ENCODE results near the gene UST. TPM values are rescaled to one million over a fixed set of nuclear protein-coding genes. Genes with fewer than 3 reads are reported as not detected.

UST gene
- total RNA-seq, 1 experiment from 2014 or later = 32.1 TPM

DNA sequence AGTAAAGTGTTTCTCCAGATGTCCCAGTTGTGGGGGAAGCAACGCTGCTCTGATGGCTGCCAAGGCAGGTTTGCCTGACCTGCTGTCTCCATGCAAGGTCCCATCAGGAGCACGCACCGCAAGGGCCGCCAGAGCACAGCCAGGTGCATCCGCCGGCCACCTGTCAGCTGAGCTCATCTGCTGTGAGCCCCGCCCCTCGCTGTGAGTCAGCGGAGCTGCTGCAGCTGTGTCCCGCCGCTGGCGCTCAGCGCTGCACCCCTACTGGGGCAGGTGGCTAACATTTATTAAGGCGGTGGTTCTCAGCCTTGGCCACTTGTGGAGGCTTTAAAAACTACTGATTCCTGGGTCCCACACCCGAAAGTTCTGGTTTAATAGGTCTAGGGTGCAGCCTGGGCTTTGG, 225.7 kb downstream of the UST start (continued):
- TF ChIP-seq KAT7 (CRISPR knock-in tag; IDR thresholded peaks at IDR 0.05; ENCODE audit: borderline replicate concordance) = 0 out of 2 replicates have a peak, but pooled peaks have one; percentile 37
- no peak for TF ChIP-seq ZNF416 (CRISPR knock-in tag; IDR thresholded peaks at IDR 0.05)
- TF ChIP-seq CREM (CRISPR knock-in tag; IDR thresholded peaks at IDR 0.05) = no peak
- no peak for TF ChIP-seq CREB1 (CRISPR knock-in tag; IDR thresholded peaks at IDR 0.05)
- TF ChIP-seq RELA (CRISPR knock-in tag; IDR thresholded peaks at IDR 0.05; ENCODE audit: borderline replicate concordance) = no peak
- TF ChIP-seq PRRX2 (CRISPR knock-in tag; IDR thresholded peaks at IDR 0.05) = no peak
- TF ChIP-seq CBFB (CRISPR knock-in tag; IDR thresholded peaks at IDR 0.05; ENCODE audit: low read depth) = peak; percentile 88; the same call in 1 of the 2 replicates
- TF ChIP-seq, protein P1, sequence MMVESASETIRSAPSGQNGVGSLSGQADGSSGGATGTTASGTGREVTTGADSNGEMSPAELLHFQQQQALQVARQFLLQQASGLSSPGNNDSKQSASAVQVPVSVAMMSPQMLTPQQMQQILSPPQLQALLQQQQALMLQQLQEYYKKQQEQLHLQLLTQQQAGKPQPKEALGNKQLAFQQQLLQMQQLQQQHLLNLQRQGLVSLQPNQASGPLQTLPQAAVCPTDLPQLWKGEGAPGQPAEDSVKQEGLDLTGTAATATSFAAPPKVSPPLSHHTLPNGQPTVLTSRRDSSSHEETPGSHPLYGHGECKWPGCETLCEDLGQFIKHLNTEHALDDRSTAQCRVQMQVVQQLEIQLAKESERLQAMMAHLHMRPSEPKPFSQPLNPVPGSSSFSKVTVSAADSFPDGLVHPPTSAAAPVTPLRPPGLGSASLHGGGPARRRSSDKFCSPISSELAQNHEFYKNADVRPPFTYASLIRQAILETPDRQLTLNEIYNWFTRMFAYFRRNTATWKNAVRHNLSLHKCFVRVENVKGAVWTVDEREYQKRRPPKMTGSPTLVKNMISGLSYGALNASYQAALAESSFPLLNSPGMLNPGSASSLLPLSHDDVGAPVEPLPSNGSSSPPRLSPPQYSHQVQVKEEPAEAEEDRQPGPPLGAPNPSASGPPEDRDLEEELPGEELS (CRISPR knock-in tag; IDR thresholded peaks at IDR 0.05) = peak; percentile 87
- TF ChIP-seq MXD4 (CRISPR knock-in tag; IDR thresholded peaks at IDR 0.05; ENCODE audit: borderline replicate concordance) = no peak
- TF ChIP-seq, protein P2, sequence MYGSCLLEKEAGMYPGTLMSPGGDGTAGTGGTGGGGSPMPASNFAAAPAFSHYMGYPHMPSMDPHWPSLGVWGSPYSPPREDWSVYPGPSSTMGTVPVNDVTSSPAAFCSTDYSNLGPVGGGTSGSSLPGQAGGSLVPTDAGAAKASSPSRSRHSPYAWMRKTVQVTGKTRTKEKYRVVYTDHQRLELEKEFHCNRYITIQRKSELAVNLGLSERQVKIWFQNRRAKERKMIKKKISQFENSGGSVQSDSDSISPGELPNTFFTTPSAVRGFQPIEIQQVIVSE (CRISPR knock-in tag; IDR thresholded peaks at IDR 0.05; ENCODE audit: borderline replicate concordance) = no peak
- peak; percentile 80 for TF ChIP-seq SP1 (CRISPR knock-in tag; conservative IDR thresholded peaks at IDR 0.05)
- TF ChIP-seq, protein P3, sequence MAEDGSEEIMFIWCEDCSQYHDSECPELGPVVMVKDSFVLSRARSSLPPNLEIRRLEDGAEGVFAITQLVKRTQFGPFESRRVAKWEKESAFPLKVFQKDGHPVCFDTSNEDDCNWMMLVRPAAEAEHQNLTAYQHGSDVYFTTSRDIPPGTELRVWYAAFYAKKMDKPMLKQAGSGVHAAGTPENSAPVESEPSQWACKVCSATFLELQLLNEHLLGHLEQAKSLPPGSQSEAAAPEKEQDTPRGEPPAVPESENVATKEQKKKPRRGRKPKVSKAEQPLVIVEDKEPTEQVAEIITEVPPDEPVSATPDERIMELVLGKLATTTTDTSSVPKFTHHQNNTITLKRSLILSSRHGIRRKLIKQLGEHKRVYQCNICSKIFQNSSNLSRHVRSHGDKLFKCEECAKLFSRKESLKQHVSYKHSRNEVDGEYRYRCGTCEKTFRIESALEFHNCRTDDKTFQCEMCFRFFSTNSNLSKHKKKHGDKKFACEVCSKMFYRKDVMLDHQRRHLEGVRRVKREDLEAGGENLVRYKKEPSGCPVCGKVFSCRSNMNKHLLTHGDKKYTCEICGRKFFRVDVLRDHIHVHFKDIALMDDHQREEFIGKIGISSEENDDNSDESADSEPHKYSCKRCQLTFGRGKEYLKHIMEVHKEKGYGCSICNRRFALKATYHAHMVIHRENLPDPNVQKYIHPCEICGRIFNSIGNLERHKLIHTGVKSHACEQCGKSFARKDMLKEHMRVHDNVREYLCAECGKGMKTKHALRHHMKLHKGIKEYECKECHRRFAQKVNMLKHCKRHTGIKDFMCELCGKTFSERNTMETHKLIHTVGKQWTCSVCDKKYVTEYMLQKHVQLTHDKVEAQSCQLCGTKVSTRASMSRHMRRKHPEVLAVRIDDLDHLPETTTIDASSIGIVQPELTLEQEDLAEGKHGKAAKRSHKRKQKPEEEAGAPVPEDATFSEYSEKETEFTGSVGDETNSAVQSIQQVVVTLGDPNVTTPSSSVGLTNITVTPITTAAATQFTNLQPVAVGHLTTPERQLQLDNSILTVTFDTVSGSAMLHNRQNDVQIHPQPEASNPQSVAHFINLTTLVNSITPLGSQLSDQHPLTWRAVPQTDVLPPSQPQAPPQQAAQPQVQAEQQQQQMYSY (CRISPR knock-in tag; IDR thresholded peaks at IDR 0.05) = no peak
- TF ChIP-seq TEAD1 (CRISPR knock-in tag; IDR thresholded peaks at IDR 0.05) = peak; percentile 50; the same call in 1 of the 2 replicates
- TF ChIP-seq, protein P4, sequence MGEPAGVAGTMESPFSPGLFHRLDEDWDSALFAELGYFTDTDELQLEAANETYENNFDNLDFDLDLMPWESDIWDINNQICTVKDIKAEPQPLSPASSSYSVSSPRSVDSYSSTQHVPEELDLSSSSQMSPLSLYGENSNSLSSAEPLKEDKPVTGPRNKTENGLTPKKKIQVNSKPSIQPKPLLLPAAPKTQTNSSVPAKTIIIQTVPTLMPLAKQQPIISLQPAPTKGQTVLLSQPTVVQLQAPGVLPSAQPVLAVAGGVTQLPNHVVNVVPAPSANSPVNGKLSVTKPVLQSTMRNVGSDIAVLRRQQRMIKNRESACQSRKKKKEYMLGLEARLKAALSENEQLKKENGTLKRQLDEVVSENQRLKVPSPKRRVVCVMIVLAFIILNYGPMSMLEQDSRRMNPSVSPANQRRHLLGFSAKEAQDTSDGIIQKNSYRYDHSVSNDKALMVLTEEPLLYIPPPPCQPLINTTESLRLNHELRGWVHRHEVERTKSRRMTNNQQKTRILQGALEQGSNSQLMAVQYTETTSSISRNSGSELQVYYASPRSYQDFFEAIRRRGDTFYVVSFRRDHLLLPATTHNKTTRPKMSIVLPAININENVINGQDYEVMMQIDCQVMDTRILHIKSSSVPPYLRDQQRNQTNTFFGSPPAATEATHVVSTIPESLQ (CRISPR knock-in tag; IDR thresholded peaks at IDR 0.05) = no peak
- TF ChIP-seq, protein P5, sequence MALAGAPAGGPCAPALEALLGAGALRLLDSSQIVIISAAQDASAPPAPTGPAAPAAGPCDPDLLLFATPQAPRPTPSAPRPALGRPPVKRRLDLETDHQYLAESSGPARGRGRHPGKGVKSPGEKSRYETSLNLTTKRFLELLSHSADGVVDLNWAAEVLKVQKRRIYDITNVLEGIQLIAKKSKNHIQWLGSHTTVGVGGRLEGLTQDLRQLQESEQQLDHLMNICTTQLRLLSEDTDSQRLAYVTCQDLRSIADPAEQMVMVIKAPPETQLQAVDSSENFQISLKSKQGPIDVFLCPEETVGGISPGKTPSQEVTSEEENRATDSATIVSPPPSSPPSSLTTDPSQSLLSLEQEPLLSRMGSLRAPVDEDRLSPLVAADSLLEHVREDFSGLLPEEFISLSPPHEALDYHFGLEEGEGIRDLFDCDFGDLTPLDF (CRISPR knock-in tag; IDR thresholded peaks at IDR 0.05) = no peak
- TF ChIP-seq ZNF263 (CRISPR knock-in tag; IDR thresholded peaks at IDR 0.05; ENCODE audit: low read depth) = no peak
- TF ChIP-seq, protein P6, sequence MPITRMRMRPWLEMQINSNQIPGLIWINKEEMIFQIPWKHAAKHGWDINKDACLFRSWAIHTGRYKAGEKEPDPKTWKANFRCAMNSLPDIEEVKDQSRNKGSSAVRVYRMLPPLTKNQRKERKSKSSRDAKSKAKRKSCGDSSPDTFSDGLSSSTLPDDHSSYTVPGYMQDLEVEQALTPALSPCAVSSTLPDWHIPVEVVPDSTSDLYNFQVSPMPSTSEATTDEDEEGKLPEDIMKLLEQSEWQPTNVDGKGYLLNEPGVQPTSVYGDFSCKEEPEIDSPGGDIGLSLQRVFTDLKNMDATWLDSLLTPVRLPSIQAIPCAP (CRISPR knock-in tag; IDR thresholded peaks at IDR 0.05) = no peak
- TF ChIP-seq, protein P7, sequence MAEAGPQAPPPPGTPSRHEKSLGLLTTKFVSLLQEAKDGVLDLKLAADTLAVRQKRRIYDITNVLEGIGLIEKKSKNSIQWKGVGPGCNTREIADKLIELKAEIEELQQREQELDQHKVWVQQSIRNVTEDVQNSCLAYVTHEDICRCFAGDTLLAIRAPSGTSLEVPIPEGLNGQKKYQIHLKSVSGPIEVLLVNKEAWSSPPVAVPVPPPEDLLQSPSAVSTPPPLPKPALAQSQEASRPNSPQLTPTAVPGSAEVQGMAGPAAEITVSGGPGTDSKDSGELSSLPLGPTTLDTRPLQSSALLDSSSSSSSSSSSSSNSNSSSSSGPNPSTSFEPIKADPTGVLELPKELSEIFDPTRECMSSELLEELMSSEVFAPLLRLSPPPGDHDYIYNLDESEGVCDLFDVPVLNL (CRISPR knock-in tag; IDR thresholded peaks at IDR 0.05; ENCODE audit: borderline replicate concordance, low read depth) = no peak
- no peak for TF ChIP-seq JAZF1 (CRISPR knock-in tag; IDR thresholded peaks at IDR 0.05)
- no peak for TF ChIP-seq NR3C1 (CRISPR knock-in tag; conservative IDR thresholded peaks at IDR 0.05; ENCODE audit: low read depth)
- no peak for TF ChIP-seq GRHL2 (CRISPR knock-in tag; IDR thresholded peaks at IDR 0.05; ENCODE audit: insufficient replicate concordance, severe bottlenecking)
- TF ChIP-seq, protein P8, sequence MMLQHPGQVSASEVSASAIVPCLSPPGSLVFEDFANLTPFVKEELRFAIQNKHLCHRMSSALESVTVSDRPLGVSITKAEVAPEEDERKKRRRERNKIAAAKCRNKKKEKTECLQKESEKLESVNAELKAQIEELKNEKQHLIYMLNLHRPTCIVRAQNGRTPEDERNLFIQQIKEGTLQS (CRISPR knock-in tag; conservative IDR thresholded peaks at IDR 0.05) = no peak
- TF ChIP-seq SMAD4 (CRISPR knock-in tag; IDR thresholded peaks at IDR 0.05) = no peak
- TF ChIP-seq, protein P9, sequence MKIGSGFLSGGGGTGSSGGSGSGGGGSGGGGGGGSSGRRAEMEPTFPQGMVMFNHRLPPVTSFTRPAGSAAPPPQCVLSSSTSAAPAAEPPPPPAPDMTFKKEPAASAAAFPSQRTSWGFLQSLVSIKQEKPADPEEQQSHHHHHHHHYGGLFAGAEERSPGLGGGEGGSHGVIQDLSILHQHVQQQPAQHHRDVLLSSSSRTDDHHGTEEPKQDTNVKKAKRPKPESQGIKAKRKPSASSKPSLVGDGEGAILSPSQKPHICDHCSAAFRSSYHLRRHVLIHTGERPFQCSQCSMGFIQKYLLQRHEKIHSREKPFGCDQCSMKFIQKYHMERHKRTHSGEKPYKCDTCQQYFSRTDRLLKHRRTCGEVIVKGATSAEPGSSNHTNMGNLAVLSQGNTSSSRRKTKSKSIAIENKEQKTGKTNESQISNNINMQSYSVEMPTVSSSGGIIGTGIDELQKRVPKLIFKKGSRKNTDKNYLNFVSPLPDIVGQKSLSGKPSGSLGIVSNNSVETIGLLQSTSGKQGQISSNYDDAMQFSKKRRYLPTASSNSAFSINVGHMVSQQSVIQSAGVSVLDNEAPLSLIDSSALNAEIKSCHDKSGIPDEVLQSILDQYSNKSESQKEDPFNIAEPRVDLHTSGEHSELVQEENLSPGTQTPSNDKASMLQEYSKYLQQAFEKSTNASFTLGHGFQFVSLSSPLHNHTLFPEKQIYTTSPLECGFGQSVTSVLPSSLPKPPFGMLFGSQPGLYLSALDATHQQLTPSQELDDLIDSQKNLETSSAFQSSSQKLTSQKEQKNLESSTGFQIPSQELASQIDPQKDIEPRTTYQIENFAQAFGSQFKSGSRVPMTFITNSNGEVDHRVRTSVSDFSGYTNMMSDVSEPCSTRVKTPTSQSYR (CRISPR knock-in tag; IDR thresholded peaks at IDR 0.05) = 0 out of 2 replicates have a peak, but pooled peaks have one; percentile 25

All from WTC11 (cell line).